Lung microvascular endothelial cell (primary cell): Measurements from ENCODE around the gene EYA4. TPM values are rescaled to one million over a fixed set of nuclear protein-coding genes. Genes with fewer than 3 reads are reported as not detected.

Experiments used
- DNase-seq, 2 donors: peaks; one replicate each; pipeline versions ENCODE4 v3.0.0 to v3.0.0-alpha.2; 2010; ENCODE audit warnings: low read depth in 2 of 2
- total RNA-seq: library from RNA; depleted of rRNA; stranded (reverse); fragments of >200 nt; gene quantifications from 2 replicates; pipeline ENCODE4 v1.2.1, GENCODE V29; 2014

Gene EYA4
- total RNA-seq, 1 donor from 2014 or later = 0.40 TPM

DNA sequence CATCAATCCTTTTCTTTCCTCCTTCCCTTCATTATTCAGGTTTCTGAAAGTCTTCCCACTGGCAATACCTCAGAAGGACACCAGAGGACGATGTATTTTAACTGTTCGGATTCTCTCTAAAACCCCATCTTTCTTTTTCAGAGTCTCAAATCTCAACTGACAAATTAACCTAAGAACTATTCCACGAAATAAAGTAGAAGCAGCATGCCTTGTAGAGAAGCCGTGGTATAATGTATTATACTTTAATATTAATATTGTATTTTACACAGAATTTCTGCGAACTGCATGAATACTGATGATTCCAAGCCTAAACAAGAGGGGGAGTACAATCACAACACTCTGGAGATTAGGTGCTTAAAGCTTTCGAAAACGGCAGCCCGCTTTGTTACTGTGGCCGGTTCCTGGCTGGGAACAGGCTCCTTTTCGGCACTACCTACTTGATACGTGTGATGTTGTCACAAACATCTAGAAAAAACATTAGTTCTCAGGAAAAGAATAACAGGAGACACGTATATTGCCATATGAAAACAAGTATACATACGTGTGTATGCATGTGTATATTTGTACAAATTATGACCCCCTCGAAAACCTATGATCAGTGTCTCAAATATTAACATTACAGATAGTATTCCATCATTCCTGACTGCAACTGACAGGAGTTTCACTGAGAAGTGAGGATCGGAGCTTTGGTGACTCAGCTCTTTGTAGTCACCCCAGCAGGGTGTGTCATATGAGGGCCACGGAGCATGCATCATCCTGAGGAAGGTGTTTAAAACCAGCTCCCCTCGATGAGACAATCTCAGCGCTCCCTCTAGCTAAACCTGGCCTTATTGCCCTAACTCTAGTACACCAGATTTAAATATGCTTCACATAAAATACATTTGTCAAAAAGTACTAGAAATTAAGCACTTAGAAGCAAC lies 328.1 kb downstream of the EYA4 start:
- DNase-seq = peak; percentile 59 to 73

DNA sequence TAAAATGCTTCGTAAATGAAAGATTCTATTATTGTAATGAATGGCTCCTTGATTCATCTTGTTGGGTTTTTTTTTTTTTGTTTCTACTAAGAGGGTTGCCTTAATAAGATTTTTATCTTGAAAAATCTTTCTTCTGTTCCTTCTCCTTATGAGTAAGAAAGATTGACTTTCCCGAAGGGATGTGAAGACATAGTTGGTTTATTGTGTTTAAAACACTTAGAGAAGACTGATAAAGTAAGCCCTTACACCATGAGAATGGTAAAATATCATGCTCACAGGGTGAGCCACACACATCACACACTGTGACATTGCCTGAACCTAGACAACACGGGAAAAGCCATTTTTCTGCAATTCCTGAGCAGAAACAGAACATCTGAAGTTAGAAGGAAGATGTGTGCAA lies 330.5 kb downstream of the EYA4 start:
- no peak for DNase-seq

DNA sequence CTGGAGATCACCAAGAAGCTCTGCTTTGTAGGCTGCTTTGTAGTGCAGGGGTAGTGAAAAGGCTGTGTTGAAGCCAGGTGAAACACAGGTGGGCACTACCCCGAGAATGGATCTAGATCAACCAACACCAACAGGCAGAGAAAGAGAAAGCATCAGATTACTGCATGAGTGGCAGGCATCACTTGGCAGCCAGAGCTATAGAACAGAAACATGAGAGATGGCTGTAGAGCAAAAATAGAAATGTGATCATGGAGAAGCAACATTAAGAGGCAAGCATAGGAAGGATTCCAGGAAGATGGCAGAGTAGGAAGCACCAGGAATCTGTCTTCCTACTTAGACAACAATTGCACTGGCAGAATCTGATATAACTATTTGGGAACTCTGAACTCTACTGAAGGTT lies 336.7 kb downstream of the EYA4 start:
- DNase-seq = no peak
